ENCODE data around the gene CPNE4.
"Not testable (repeated sequence)": the region's sequence is repeated elsewhere in the genome, so short reads cannot be mapped to it uniquely, and the experiment has no call there.

The CPNE4 gene

GRCh38 chr3:131972550-131972949 lies 62.3 kb downstream of the CPNE4 start:
- DNase-seq (no peak), ATAC-seq (replicated peaks) (no peak)
- Mint-ChIP-seq H3K27me3 (no peaks in the 10 kb centered on the region), H3K4me1 (ENCODE audit: low read depth in 2 of 2) (no peaks in the 10 kb centered on the region), H3K4me3 (no peak overlapping the region), H3K36me3 (ENCODE audit: insufficient read depth) (no peaks in the 10 kb centered on the region), H3K27ac (no peak overlapping the region), H3K9me3 (peaks cover 2 to 7% of the 10 kb centered on the region in 2 donors)

DNA sequence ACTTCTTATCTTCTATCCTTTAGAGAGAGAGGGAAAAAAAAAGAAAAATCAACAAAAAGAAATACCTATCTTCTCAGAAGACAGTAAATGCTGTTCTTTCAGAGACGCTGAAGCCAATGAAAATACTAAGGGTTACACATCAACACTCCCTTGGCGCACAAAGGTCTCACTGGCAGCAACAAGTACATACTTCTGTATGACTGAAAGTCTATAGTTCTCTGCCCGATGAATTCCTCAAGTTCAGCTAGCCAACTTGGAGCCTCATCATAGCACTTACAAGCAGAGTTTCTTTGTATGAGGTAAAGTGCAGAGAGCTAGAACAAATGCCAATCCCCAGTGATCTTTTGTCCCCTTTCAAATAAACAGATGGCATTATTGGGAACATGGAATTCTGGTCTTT lies 62.7 kb downstream of the CPNE4 start:
- no peak for DNase-seq
- H3K27ac Mint-ChIP-seq = no peak overlapping the region
- no peaks in the 10 kb centered on the region for H3K4me1 Mint-ChIP-seq (ENCODE audit: low read depth in 2 of 2)
- no peak overlapping the region for H3K4me3 Mint-ChIP-seq
- no peak for ATAC-seq (replicated peaks)
- H3K9me3 Mint-ChIP-seq = peaks cover 2 to 7% of the 10 kb centered on the region in 2 donors
- H3K36me3 Mint-ChIP-seq (ENCODE audit: insufficient read depth) = no peaks in the 10 kb centered on the region
- H3K27me3 Mint-ChIP-seq = no peaks in the 10 kb centered on the region

DNA sequence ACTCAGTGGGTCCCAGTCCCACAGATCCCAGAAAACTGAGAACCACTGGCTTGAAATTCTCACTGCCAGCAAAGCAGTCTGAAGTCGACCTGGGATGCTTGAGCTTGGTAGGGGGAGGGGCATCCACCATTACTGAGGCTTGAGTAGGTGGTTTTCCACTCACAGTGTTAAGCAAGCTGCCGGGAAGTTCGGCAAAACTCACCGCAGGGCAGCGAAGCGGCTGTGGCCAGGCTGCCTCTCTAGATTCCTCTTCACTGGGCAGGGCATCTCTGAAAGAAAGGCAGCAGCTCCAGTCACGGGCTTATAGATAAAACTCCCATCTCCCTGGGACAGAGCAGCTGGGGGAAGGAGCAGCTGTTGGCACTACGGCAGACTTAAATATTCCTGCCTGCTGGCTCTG lies 71.4 kb downstream of the CPNE4 start:
- H3K27ac Mint-ChIP-seq; DNase-seq; H3K36me3 Mint-ChIP-seq (ENCODE audit: insufficient read depth); ATAC-seq (replicated peaks); H3K4me3 Mint-ChIP-seq; H3K4me1 Mint-ChIP-seq (ENCODE audit: low read depth in 2 of 2); H3K27me3 Mint-ChIP-seq: not testable (repeated sequence)
- H3K9me3 Mint-ChIP-seq = peaks cover 4 to 15% of the 10 kb centered on the region in 2 donors

- DNase-seq = no peak
- H3K27me3 Mint-ChIP-seq = peaks cover 0 to 5% of the 10 kb centered on the region in 2 donors
Measured at GRCh38 chr3:131962982-131963381, 71.8 kb downstream of the CPNE4 start.

GRCh38 chr3:131960324-131960723 lies 74.5 kb downstream of the CPNE4 start:
- Mint-ChIP-seq H3K36me3 (ENCODE audit: insufficient read depth) (no peaks in the 10 kb centered on the region), H3K4me1 (ENCODE audit: low read depth in 2 of 2) (no peaks in the 10 kb centered on the region), H3K9me3 (peaks cover 3 to 4% of the 10 kb centered on the region in 2 donors), H3K27ac (no peak overlapping the region), H3K27me3 (peaks cover 0 to 5% of the 10 kb centered on the region in 2 donors), H3K4me3 (no peak overlapping the region)
- no peak for ATAC-seq (replicated peaks)
- DNase-seq = no peak

More at GRCh38 chr3:131962982-131963381, 71.8 kb downstream of the CPNE4 start:
- H3K27ac Mint-ChIP-seq = no peak overlapping the region
- no peak overlapping the region for H3K4me3 Mint-ChIP-seq
- ATAC-seq (replicated peaks) = no peak
- H3K36me3 Mint-ChIP-seq (ENCODE audit: insufficient read depth) = peaks cover 2% of the 10 kb centered on the region
- H3K9me3 Mint-ChIP-seq = peaks cover 4 to 15% of the 10 kb centered on the region in 2 donors
- H3K4me1 Mint-ChIP-seq (ENCODE audit: low read depth in 2 of 2) = no peaks in the 10 kb centered on the region

DNA sequence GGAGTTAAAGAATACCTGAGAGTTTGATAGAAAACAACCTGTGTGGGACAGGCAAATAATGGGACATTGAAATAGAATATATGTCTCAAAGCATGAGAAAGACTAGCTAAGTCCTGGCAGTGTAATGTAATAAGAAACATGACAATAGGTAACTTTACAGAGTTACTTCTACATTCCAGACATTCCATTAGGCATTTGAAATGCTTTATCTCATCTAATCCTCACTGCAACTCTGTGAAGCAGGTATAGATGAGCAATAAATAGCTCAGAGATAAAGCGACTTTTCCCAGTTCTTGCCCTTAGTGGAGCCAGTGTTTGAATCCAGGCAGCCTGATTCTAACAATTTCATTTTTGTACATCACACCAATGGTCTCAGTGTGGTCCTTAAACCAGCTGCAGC lies 76.8 kb downstream of the CPNE4 start:
- no peak overlapping the region for H3K27ac Mint-ChIP-seq
- ATAC-seq (replicated peaks) (no peak), DNase-seq (no peak)
- peaks cover 0 to 5% of the 10 kb centered on the region in 2 donors for H3K27me3 Mint-ChIP-seq
- H3K4me3 Mint-ChIP-seq = no peak overlapping the region
- H3K4me1 Mint-ChIP-seq (ENCODE audit: low read depth in 2 of 2) = no peaks in the 10 kb centered on the region
- H3K36me3 Mint-ChIP-seq (ENCODE audit: insufficient read depth) = no peaks in the 10 kb centered on the region
- H3K9me3 Mint-ChIP-seq = peaks cover 0 to 4% of the 10 kb centered on the region in 2 donors

- peaks cover 0 to 5% of the 10 kb centered on the region in 2 donors for H3K27me3 Mint-ChIP-seq
- H3K9me3 Mint-ChIP-seq = peaks cover 0 to 4% of the 10 kb centered on the region in 2 donors
- H3K4me3 Mint-ChIP-seq = no peak overlapping the region
- H3K4me1 Mint-ChIP-seq (ENCODE audit: low read depth in 2 of 2) = no peaks in the 10 kb centered on the region
- DNase-seq (no peak), ATAC-seq (replicated peaks) (no peak)
- no peaks in the 10 kb centered on the region for H3K36me3 Mint-ChIP-seq (ENCODE audit: insufficient read depth)
- no peak overlapping the region for H3K27ac Mint-ChIP-seq
Measured at GRCh38 chr3:131957511-131957910, 77.3 kb downstream of the CPNE4 start.

DNA sequence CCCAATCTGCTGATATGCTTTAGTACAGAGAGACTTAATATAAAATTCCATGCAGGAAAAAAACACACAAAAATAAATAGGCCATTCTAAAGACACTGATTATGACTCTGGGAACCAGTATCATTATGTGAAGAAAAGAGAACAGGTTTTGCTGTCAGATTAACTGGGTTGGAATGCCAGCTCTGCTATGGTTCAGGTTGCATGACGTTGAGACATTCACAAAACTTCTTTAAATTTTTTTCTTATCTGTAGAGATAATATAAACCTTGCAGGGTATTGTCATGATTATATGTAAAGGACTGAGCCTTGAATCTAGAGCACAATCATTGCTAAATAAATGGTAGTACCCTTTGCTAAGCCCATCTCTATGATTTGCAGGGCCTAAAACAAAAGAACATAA lies 86.0 kb downstream of the CPNE4 start:
- Mint-ChIP-seq H3K4me1 (ENCODE audit: low read depth in 2 of 2) (no peaks in the 10 kb centered on the region), H3K27me3 (no peaks in the 10 kb centered on the region), H3K9me3 (peaks cover 0 to 5% of the 10 kb centered on the region in 2 donors), H3K27ac (no peak overlapping the region), H3K36me3 (ENCODE audit: insufficient read depth) (peaks cover 5% of the 10 kb centered on the region), H3K4me3 (no peak overlapping the region)
- DNase-seq (no peak), ATAC-seq (replicated peaks) (no peak)

GRCh38 chr3:131944676-131945075 lies 90.1 kb downstream of the CPNE4 start:
- H3K27me3 Mint-ChIP-seq = no peaks in the 10 kb centered on the region
- H3K36me3 Mint-ChIP-seq (ENCODE audit: insufficient read depth) = peaks cover 2% of the 10 kb centered on the region
- H3K4me3 Mint-ChIP-seq = no peak overlapping the region
- peaks cover 0 to 5% of the 10 kb centered on the region in 2 donors for H3K9me3 Mint-ChIP-seq
- H3K27ac Mint-ChIP-seq = no peak overlapping the region
- DNase-seq (no peak), ATAC-seq (replicated peaks) (no peak)
- no peaks in the 10 kb centered on the region for H3K4me1 Mint-ChIP-seq (ENCODE audit: low read depth in 2 of 2)

GRCh38 chr3:131933665-131934064 lies 101.1 kb downstream of the CPNE4 start:
- no peaks in the 10 kb centered on the region for H3K4me1 Mint-ChIP-seq (ENCODE audit: low read depth in 2 of 2)
- H3K27ac Mint-ChIP-seq = no peak overlapping the region
- H3K27me3 Mint-ChIP-seq = peaks cover 0 to 4% of the 10 kb centered on the region in 2 donors
- ATAC-seq (replicated peaks) (no peak), DNase-seq (no peak)
- peaks cover 0 to 1% of the 10 kb centered on the region in 2 donors for H3K9me3 Mint-ChIP-seq
- no peak overlapping the region for H3K4me3 Mint-ChIP-seq
- no peaks in the 10 kb centered on the region for H3K36me3 Mint-ChIP-seq (ENCODE audit: insufficient read depth)

DNA sequence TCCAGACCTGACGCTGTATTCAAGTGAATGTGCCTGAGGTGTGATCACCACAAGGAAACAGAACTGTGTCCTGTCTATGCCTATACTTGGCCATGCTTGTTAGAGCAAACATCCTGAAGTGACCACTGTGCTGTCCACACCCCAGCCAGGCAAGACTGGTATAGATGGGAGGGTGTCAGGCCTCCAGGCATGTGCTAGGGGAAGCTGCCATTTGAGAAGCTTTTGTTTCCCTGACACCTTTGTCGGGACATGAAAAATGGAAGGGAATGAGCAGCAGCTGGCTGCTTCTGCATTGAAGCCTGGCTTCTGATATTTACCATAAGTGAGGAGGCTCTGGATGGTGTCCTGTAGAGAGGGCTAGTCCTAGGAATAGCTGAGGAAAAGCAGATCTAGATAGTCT lies 106.2 kb downstream of the CPNE4 start:
- Mint-ChIP-seq H3K4me3 (no peak overlapping the region), H3K4me1 (ENCODE audit: low read depth in 2 of 2) (no peaks in the 10 kb centered on the region), H3K27ac (no peak overlapping the region), H3K36me3 (ENCODE audit: insufficient read depth) (no peaks in the 10 kb centered on the region), H3K9me3 (peaks cover 0 to 4% of the 10 kb centered on the region in 2 donors), H3K27me3 (peaks cover 0 to 4% of the 10 kb centered on the region in 2 donors)
- no peak for DNase-seq
- ATAC-seq (replicated peaks) = no peak

- Mint-ChIP-seq H3K36me3 (ENCODE audit: insufficient read depth) (no peaks in the 10 kb centered on the region), H3K4me1 (ENCODE audit: low read depth in 2 of 2) (no peaks in the 10 kb centered on the region), H3K9me3 (peaks cover 0 to 3% of the 10 kb centered on the region in 2 donors), H3K4me3 (no peak overlapping the region), H3K27me3 (no peaks in the 10 kb centered on the region), H3K27ac (no peak overlapping the region)
- ATAC-seq (replicated peaks) (no peak), DNase-seq (no peak)
Measured at GRCh38 chr3:131925571-131925970, 109.2 kb downstream of the CPNE4 start.

DNA sequence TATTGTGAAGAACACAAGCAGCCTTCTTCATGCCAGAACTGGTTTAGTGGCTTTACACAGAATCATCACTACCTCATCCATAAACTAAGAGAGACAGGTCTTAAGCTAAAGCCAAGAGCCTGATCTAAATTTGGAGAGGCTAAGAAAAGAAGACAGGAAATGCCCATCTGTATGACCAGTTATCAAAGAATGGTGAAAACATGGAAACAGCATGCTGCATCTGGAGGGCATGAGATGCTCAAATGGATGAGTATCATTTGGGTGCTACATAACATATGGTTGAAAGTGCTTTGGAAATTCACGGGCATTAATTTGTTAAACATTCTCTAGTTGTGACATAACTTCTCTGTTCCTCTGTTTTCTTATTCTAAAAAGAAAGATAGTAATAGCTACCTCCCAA lies 112.5 kb downstream of the CPNE4 start:
- no peaks in the 10 kb centered on the region for H3K27me3 Mint-ChIP-seq
- no peaks in the 10 kb centered on the region for H3K36me3 Mint-ChIP-seq (ENCODE audit: insufficient read depth)
- H3K9me3 Mint-ChIP-seq = peaks cover 0 to 3% of the 10 kb centered on the region in 2 donors
- no peak overlapping the region for H3K27ac Mint-ChIP-seq
- no peak for DNase-seq
- no peaks in the 10 kb centered on the region for H3K4me1 Mint-ChIP-seq (ENCODE audit: low read depth in 2 of 2)
- H3K4me3 Mint-ChIP-seq = no peak overlapping the region
- no peak for ATAC-seq (replicated peaks)

DNA sequence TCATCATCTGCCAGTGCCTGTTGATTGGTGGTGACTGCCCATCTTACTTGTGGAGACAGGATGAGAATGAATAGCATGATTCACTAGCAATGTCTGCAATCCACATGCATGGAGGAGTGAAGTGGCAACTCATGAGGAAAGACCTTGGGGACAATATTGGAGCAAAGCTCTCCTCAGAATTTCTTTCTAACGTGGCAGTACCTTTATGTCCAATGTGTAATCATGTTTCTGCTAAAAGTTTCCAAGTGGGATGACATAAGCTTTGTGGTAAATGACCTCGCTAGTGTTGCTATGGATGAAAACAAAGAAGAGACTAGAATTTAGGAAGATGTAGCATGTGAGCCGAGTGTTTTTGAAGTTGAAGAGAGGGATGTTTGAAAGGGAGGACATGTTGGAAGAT lies 117.8 kb downstream of the CPNE4 start:
- Mint-ChIP-seq H3K27ac (no peak overlapping the region), H3K36me3 (ENCODE audit: insufficient read depth) (no peaks in the 10 kb centered on the region), H3K9me3 (no peaks in the 10 kb centered on the region), H3K4me1 (ENCODE audit: low read depth in 2 of 2) (no peaks in the 10 kb centered on the region), H3K27me3 (peaks cover 0 to 9% of the 10 kb centered on the region in 2 donors), H3K4me3 (no peak overlapping the region)
- DNase-seq = no peak
- ATAC-seq (replicated peaks) = no peak

All from effector memory CD8-positive, alpha-beta T cell (primary cell).